HTERT RPE-1 (cell line): ENCODE measurements around the gene IARS2.
"Not testable (repeated sequence)": the region's sequence is repeated elsewhere in the genome, so short reads cannot be mapped to it uniquely, and the experiment has no call there.

ENCODE experiments used
- in situ Hi-C: fragments of 300-500 bp; cut with MboI; formaldehyde crosslinking; loops from 4 replicates; pipeline ENCODE4 v1.14.3; 2020; ENCODE audit warnings: low sequenced_read_pairs

IARS2 gene

DNA sequence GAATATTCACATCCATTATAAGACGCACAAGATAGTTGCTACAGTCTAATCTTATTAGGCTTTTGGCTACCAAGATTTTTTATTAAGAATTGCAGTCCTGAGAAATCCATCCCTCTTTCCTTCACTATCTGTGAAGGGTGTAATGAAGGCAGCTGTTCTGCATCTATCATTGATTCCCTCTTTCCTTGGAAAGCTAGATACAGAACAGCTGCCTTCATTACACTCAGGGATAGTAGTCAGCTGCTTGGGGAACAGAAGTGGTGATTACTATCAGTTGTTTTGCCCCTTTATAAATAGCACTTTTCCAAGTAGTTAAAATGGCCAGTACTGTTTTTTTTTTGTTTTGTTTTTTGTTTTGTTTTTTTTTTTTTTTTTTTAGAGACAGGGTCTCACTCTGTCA lies 70.2 kb downstream of the IARS2 start:
- in situ Hi-C loops, result no loop called here

DNA sequence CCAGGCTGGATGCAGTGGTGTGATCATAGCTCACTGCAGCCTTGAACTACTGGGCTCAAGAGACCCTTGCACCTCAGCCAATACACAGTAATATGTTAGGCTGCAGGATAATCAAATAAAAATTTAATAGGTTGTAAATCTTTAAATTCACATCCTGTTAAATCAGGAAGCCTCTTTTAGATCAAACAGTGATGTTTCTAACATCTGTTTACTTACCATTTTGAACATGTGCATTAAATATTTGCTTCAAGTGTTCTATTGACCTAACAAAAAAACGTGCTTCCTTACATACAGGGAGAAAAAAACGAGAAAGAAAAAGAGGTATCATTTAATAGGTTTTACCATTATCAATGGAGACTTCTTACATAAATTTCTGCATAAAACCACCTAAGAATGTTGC lies 70.6 kb downstream of the IARS2 start:
- in situ Hi-C loops, result no loop called here

DNA sequence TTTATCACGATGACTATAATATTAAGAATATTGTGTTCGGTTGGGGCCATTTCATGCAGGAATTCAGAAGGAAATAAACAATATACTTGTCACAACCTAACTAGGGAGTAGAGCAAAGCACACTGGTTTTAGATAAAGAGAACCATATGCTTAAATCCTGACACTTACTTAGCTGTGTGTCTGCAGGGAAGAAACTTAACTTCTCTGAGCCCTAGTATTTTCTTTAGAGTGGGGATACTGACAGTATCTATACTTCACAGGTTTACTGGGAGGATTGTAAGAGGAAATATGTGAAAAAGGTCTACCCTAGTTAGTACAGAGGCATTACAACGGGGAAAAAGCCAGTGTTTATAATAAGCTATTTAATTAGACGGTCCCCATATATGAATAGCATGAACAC lies 72.9 kb downstream of the IARS2 start:
- in situ Hi-C loops, result no loop called here

DNA sequence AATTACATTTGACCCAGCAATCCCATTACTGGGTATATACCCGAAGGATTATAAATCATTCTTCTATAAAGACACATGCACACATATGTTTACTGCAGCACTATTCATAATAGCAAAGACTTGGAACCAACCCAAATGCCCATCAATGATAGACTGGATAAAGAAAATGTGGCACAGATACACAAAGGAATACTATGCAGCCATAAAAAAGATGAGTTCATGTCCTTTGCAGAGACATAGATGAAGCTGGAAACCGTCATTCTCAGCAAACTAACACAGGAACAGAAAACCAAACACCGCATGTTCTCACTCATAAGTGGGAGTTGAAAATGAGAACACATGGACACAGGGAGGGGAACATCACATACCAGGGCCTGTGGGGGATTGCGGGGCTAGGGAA lies 76.0 kb downstream of the IARS2 start:
- in situ Hi-C loops, result not testable (repeated sequence)

DNA sequence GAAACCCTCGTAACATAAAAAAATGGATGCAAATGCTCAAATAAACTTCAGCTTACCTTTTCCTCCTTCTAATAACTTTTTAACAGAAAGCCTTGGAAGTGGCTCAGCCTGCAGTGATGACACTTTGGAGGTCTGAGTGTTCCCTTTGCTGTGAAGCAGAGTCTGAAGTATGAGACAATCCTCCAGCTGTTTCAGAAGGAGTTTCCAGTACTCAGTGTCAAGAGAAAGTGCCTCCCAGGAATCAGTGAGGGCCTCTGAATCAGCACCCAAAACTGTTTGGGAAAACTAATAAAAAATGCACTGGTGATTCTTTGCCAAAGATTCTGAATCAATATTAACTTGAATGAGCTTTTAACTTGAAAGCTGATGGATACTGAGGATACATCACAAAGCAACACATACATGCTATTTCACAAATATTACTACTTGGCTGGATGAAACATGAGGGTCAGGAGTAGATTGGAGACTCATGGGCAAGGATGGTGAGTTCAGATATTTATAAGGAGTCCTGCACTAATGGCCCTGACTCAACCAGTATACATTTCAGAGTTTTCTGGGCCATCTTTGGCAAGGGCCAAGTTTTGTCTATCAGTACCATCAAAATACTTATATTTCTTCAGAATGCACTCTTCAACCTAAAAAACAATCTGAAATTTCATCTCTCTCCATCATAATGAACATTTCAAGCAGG lies 77.0 kb downstream of the IARS2 start:
- in situ Hi-C loops, result no loop called here

DNA sequence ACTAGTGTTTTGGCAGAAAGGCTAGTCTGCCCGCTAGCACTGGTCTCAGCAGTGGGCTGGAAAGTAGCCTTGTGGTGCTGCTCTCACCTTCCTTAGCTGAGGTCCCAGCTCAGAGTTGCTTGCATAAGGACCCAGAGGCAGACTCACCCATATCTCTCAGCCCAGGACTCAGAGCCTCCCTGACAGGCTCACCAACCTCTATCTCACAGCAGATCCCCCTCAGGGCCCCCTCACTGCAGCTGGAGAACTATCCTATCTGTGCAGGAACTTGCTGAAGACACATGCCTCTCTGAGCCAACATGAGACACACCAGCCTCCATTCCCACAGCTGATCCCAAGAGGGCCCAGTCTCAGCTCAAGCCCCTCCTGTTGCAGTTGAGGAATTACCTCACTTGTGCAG lies 82.6 kb downstream of the IARS2 start:
- in situ Hi-C loops, result no loop called here

DNA sequence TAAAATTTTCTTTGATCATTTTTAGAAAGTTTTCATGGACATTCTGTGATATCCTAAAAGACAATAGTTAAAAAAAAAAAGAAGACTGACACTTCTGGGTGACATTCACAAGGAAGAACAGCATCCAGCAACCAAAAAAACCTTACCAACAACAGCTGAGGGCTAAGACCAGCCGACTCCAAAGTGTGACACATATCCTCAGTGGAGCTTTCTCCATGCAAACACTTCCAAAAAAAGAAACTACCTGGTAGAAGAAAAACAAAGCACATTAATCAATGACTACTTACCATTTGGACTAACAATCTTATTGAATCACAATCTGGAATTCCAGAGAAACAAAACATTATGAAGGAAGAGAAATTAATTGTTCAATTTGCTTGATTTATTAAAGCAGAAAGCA lies 88.2 kb downstream of the IARS2 start:
- in situ Hi-C loops, result no loop called here

DNA sequence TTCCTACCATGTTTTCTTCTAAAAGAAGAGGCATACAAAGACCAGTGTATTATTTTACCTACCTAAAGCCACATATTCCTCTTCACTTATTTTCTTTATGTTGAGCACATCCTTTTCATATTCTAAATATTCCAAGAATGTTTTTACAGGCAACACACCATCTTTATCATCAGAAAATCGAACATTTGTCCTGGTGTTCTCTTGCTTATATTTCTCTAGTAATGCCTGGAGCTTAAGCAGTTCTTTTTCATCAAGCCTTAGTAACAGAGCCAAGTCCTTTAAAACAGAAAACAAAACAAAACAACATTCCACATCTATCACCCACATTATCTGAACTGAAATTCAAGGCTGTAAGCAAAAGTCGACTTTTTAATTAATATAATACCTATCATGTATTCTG lies 88.7 kb downstream of the IARS2 start:
- in situ Hi-C loops, result no loop called here

DNA sequence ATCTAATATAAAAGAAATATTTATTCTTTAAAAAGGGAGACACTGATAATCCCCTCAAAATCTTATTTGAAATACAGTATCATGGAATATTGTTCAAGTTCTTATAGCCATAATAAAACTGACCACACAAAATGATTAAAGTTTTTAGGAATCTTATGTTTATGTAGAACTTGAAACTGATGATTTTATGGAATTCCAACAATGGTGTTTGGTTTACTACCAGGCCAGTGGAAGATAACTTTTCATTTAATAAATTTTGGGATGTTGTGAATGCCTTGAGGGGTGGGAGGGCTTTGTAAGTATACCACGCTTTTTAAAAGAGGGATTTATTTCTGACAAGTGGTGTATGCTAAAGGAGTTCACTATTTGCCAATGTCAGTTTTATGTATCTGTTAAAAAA lies 90.6 kb downstream of the IARS2 start:
- in situ Hi-C loops, result no loop called here

DNA sequence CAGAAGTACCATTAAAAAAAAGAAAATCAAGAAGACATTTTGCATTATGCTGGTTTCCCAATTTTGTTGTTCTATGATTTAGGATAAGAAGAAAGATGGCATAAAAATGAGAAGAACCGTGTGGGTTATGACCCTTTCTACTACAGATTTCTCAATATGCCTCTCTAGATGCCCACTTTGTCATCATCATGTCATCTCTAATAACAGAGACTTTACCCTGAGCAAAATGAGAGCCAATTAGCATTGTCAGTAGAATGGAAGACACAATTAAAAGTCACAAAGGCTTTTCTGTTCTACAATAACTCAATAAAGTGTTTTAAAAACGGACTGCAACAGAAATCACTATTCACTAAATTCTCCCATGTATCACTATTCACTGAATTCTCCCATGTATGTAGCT lies 92.8 kb downstream of the IARS2 start:
- in situ Hi-C loops, result no loop called here

DNA sequence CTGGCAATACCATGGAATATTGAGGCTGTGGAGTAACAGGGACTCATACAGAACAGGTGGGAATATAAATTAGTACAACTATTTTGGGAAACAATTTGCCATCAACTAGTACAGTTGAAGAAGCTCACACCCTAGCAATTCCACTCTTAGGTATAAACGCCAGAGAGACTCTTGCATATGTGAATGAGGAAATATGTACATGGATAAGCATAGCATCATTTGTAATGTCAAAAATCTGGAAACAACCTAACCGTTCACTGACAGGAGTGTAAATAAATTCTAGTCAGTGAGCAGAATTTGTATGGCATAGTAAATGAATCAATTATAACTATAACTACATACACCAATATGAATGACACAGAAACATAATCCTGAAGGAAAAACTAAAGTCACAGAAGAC lies 94.6 kb downstream of the IARS2 start:
- in situ Hi-C loops, result no loop called here

DNA sequence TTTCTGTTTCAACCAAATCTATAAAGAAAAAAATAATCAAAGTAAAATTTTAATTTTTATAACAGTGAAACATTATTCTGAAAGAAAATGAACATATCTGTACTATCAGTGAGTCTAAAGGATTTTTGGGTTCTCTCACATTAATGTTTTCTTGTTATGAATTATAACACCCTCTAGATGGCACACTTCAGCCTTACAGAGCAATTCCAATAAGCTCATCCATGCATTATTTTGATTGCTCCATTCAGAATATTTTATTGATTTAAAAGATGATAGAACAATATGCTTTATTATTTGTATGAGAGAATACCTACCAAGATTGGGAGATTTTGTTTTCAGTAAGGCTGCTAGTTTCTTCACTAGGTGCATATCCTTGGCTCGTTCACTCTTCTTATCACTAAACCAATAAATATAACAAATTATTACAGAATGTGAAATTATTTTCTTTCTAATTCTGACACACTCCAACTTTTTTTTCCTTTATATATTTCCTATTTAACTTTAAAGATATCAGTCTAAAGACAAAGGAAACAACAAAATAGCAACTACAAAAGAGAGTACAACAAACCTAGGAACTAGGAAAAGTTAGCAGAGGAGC lies 95.9 kb downstream of the IARS2 start:
- in situ Hi-C loops, result no loop called here

DNA sequence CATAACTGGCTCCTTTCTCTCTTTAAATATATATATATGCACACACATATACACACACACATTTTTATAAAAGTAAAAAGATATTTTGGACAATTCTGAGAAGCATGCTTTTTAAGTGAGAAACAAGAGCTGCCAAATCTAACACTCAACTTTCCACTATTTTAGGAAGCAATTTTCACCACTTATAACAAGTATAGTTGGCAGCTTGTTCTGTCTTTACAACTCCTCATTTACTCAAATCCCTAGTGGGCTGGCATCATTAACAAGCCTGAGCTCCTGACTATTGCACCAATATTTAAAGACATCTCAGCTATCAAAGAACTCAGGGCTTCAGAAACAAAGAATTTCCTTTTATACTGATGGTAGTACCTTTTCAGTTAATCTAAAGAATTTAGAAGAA lies 101.8 kb downstream of the IARS2 start:
- in situ Hi-C loops, result no loop called here
